AG04450 (cell line): ENCODE data around the gene GPR156. TPM values are rescaled to one million over a fixed set of nuclear protein-coding genes. Genes with fewer than 3 reads are reported as not detected.

Experiments
- CTCF ChIA-PET: fragments of 300-600, 350-600 bp; formaldehyde crosslinking; extraction: SDS; loops from one replicate; lab custom pipeline; 2022; ENCODE audit warnings: antibody characterized with exemption, inconsistent platforms; lab: Charles Lee
- POLR2A ChIA-PET: fragments of 350-600 bp; formaldehyde crosslinking; extraction: SDS; loops from one replicate; lab custom pipeline; 2021; ENCODE audit warnings: antibody characterized with exemption, inconsistent platforms; lab: Yijun Ruan, JAX
- DNase-seq: peaks from one replicate; pipeline ENCODE4 v3.0.0-alpha.2; 2011; ENCODE audit warnings: low read depth, low spot score
- H3K27ac ChIP-seq: one replicate; pipeline ENCODE4 v1.5.1; 2012; ENCODE audit warnings: low read depth, low read length, control low read depth
- H3K27me3 ChIP-seq: one replicate; pipeline ENCODE4 v1.6.0; 2012; ENCODE audit warnings: low read length; ENCODE audit not compliant: control insufficient read depth, insufficient read depth
- H3K4me3 ChIP-seq: 2 replicates; pipeline ENCODE4 v1.5.1; 2011; ENCODE audit warnings: mild to moderate bottlenecking, low read depth, low read length, control low read depth
- H3K9me3 ChIP-seq: 2 replicates; pipeline ENCODE4 v1.5.1; 2012; ENCODE audit warnings: low read length; ENCODE audit not compliant: control insufficient read depth, insufficient read depth
- CTCF ChIP-seq: IDR thresholded peaks from 2 replicates; pipeline ENCODE4 v1.5.1; 2011; ENCODE audit warnings: low read depth, low read length, control low read depth, inconsistent platforms
- polyA plus RNA-seq: library from polyadenylated mRNA; depleted of rRNA; stranded (reverse); fragments of >200 nt; gene quantifications from 2 replicates; pipeline ENCODE4 v1.2.3, GENCODE V29; 2011

The GPR156 gene
- polyA plus RNA-seq, 1 experiment: 0.22 TPM

- ChIA-PET POLR2A (no interaction called here), CTCF (interaction anchor here (1.0 to 2.9 kb wide), 2 partner anchors 290 to 350 kb away, joined by 3 to 31 read pairs; no protein-coding TSS in a partner anchor)
Measured at GRCh38 chr3:120181632-120182031, 103.4 kb downstream of the GPR156 start.

DNA sequence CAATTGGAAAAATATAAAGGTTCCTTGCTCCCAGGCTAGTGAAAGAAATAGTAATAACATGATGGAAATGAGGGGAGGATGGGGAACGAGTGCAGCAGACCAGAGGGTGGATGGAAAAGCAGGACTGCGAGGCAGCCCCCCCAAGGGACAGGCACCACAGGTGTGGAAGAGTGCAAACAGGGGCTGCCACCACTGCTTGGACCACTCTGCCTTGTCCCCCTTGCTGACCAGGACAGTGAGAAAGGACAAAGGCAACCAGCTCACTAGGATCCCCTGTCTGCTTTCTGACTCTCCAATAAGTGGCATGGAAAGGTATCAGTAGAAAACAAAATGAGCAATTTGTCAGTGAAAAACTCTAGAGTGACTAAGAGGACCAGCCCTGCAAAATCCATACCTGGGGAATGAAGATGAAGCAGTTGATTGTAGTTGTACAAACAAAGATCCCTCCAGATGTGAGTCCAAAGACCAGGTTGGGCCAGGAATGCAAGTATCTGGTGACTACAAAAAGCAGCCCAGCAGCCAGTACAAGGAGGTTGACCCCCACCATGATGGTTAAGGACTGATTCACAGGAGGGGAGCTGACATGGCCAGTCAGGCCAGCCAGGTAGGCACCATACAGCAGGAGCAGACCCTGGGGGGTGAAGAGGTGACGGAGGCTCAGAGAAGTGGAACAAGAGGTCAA lies 104.2 kb downstream of the GPR156 start:
- Histone ChIP-seq H3K27ac (no peak overlapping the region), H3K4me3 (no peak overlapping the region), H3K27me3 (no peaks in the 10 kb centered on the region), H3K9me3 (no peaks in the 10 kb centered on the region)
- POLR2A ChIA-PET: no interaction called here
- CTCF ChIA-PET: interaction anchor here (1.0 kb wide), 1 partner anchor 350 kb away, joined by 3 read pairs; no protein-coding TSS in a partner anchor
- DNase-seq: no peak
- TF ChIP-seq CTCF: no peak

More at GRCh38 chr3:120181632-120182031, 103.4 kb downstream of the GPR156 start:
- no peak for TF ChIP-seq CTCF
- no peak overlapping the region for H3K27ac ChIP-seq
- no peaks in the 10 kb centered on the region for H3K27me3 ChIP-seq
- no peak overlapping the region for H3K4me3 ChIP-seq
- H3K9me3 ChIP-seq: no peaks in the 10 kb centered on the region
- DNase-seq: no peak

GRCh38 chr3:120177707-120178306 lies 107.2 kb downstream of the GPR156 start:
- H3K4me3 ChIP-seq: peak overlapping the region; percentile 13; the same call in 1 of the 2 replicates
- ChIA-PET CTCF (interaction anchor here (0.6 to 1.9 kb wide), 4 partner anchors 9 to 285 kb away, joined by 3 to 15 read pairs (median 4); no protein-coding TSS in a partner anchor), POLR2A (interaction anchor here (0.5 to 1.4 kb wide), 2 partner anchors 82 to 97 kb away, joined by 3 to 11 read pairs; no protein-coding TSS in a partner anchor)
- H3K27ac ChIP-seq: peak overlapping the region; percentile 82
- TF ChIP-seq CTCF: 0 out of 2 replicates have a peak, but pooled peaks have one; percentile 11
- H3K9me3 ChIP-seq: no peaks in the 10 kb centered on the region
- no peaks in the 10 kb centered on the region for H3K27me3 ChIP-seq
- DNase-seq: no peak

GRCh38 chr3:120177151-120177550 lies 107.9 kb downstream of the GPR156 start:
- POLR2A ChIA-PET: interaction anchor here (0.7 to 1.4 kb wide), 2 partner anchors 40 to 82 kb away, joined by 3 to 11 read pairs; no protein-coding TSS in a partner anchor
- peak overlapping the region; percentile 82 for H3K27ac ChIP-seq
- H3K9me3 ChIP-seq: no peaks in the 10 kb centered on the region
- TF ChIP-seq CTCF: peak; percentile 24; the same call in 1 of the 2 replicates
- H3K27me3 ChIP-seq: no peaks in the 10 kb centered on the region
- peak; percentile 50 for DNase-seq
- CTCF ChIA-PET: interaction anchor here (1.0 kb wide), 1 partner anchor 26 kb away, joined by 3 read pairs; no protein-coding TSS in a partner anchor
- H3K4me3 ChIP-seq: peak overlapping the region; percentile 13; the same call in 1 of the 2 replicates
